ENCODE data around the gene MYEOV. TPM values are rescaled to one million over a fixed set of nuclear protein-coding genes. Genes with fewer than 3 reads are reported as not detected.

The MYEOV gene
- total RNA-seq, 1 experiment from 2014 or later: 0.22 TPM

- H4K91ac ChIP-seq (ENCODE audit: insufficient read length, low read depth, low read length): no peak overlapping the region
- no peak overlapping the region for H3T11ph ChIP-seq (ENCODE audit: low read length)
- no peak overlapping the region for H2BK120ac ChIP-seq (ENCODE audit: low read depth, low read length, poor library complexity, severe bottlenecking)
- H4K8ac ChIP-seq (replicated peaks; ENCODE audit: insufficient read length, low read depth, low read length): no peak overlapping the region
- Mint-ChIP-seq H3K9me3 (peaks cover 9 to 12% of the 10 kb centered on the region in 2 experiments), H3K4me3 (no peak overlapping the region), H3K27ac (no peak overlapping the region), H3K36me3 (ENCODE audit: insufficient read depth in 1 of 3, low read depth in 3 of 3) (peaks cover 0 to 10% (median 8%) of the 10 kb centered on the region in 3 experiments; a peak in 4 of 7 replicates), H3K27me3 (ENCODE audit: low read depth) (peaks cover 5% of the 10 kb centered on the region), H3K4me1 (no peaks in the 10 kb centered on the region)
- no peak for TF ChIP-seq CTCF (conservative IDR thresholded peaks at IDR 0.05)
- H3K23me2 ChIP-seq (ENCODE audit: insufficient read length, low read depth, low read length, poor library complexity, severe bottlenecking): no peaks in the 10 kb centered on the region
- no peak overlapping the region for H4K5ac ChIP-seq (ENCODE audit: insufficient read length, low read depth, low read length)
- no peak overlapping the region for H2BK5ac ChIP-seq (ENCODE audit: insufficient read length, low read length)
- H2BK15ac ChIP-seq (ENCODE audit: low read depth, low read length): no peak overlapping the region
- no peak overlapping the region for H3K9ac ChIP-seq (ENCODE audit: extremely low read depth, insufficient read length, low read length)
- DNase-seq: no peak
- H3K4me1 ChIP-seq (ENCODE audit: insufficient read depth, low read length): no peaks in the 10 kb centered on the region
- no peak overlapping the region for H3K18ac ChIP-seq (ENCODE audit: insufficient read length, low read depth, low read length)
- no CpG with 5 or more reads among the region's 11 CpGs for WGBS (ENCODE audit: extremely low coverage, insufficient read length, low lambda C conversion rate)
- H3K9me3 ChIP-seq (ENCODE audit: control insufficient read depth, low read depth, low read length): no peaks in the 10 kb centered on the region
- no peak overlapping the region for H2AFZ ChIP-seq (ENCODE audit: low read length)
- no peaks in the 10 kb centered on the region for H3K79me1 ChIP-seq (ENCODE audit: insufficient read depth, low read depth, low read length, poor library complexity, severe bottlenecking)
- H3K56ac ChIP-seq (ENCODE audit: insufficient read length, low read depth, low read length): no peak overlapping the region
- no peak overlapping the region for H3K27ac ChIP-seq (ENCODE audit: insufficient read length, low read depth, low read length)
- no peaks in the 10 kb centered on the region for H3K27me3 ChIP-seq (ENCODE audit: insufficient read depth, low read length)
- H3K23ac ChIP-seq (ENCODE audit: insufficient read length, low read depth, low read length): no peak overlapping the region
- no peak overlapping the region for H2BK12ac ChIP-seq (ENCODE audit: insufficient read length, low read depth, low read length)
- no peaks in the 10 kb centered on the region for H4K20me1 ChIP-seq (ENCODE audit: control insufficient read depth, insufficient read depth, insufficient read length)
- H2AK5ac ChIP-seq (ENCODE audit: insufficient read length, low read length): no peak overlapping the region
- no peak overlapping the region for H2BK20ac ChIP-seq (ENCODE audit: low read depth, low read length, poor library complexity, severe bottlenecking)
- no peak overlapping the region for H3K4ac ChIP-seq (ENCODE audit: low read depth, low read length)
- no peak overlapping the region for H3K4me2 ChIP-seq (ENCODE audit: insufficient read depth, insufficient read length, low read length)
- no peak overlapping the region for H3K14ac ChIP-seq (ENCODE audit: insufficient read depth, low read length)
- no peaks in the 10 kb centered on the region for H3K79me2 ChIP-seq (ENCODE audit: insufficient read depth, low read length)
These were observed 27.9 kb upstream of the MYEOV start for GRCh38 chr11:69265911-69266510.

Measured in H9 (cell line).